AG09319 (cell line): ENCODE results near the gene MB.
A peak's percentile ranks its signal among the peaks of the same experiment; 100 is the strongest.

Source experiments
- DNase-seq: peaks from one replicate; pipeline ENCODE4 v3.0.0-alpha.2; 2010; ENCODE audit warnings: low read depth; ENCODE audit errors: extremely low read depth
- TF ChIP-seq, protein P1 (sequence below): IDR thresholded peaks from 2 replicates; pipeline ENCODE4 v1.5.1; 2011; ENCODE audit warnings: low read depth, mild to moderate bottlenecking, inconsistent platforms, low read length, moderate library complexity

The MB gene

GRCh38 chr22:35570686-35571194 is 46.4 kb downstream of the MB start:
- DNase-seq, result no peak
- TF ChIP-seq, protein P1, sequence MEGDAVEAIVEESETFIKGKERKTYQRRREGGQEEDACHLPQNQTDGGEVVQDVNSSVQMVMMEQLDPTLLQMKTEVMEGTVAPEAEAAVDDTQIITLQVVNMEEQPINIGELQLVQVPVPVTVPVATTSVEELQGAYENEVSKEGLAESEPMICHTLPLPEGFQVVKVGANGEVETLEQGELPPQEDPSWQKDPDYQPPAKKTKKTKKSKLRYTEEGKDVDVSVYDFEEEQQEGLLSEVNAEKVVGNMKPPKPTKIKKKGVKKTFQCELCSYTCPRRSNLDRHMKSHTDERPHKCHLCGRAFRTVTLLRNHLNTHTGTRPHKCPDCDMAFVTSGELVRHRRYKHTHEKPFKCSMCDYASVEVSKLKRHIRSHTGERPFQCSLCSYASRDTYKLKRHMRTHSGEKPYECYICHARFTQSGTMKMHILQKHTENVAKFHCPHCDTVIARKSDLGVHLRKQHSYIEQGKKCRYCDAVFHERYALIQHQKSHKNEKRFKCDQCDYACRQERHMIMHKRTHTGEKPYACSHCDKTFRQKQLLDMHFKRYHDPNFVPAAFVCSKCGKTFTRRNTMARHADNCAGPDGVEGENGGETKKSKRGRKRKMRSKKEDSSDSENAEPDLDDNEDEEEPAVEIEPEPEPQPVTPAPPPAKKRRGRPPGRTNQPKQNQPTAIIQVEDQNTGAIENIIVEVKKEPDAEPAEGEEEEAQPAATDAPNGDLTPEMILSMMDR, result no peak

DNA sequence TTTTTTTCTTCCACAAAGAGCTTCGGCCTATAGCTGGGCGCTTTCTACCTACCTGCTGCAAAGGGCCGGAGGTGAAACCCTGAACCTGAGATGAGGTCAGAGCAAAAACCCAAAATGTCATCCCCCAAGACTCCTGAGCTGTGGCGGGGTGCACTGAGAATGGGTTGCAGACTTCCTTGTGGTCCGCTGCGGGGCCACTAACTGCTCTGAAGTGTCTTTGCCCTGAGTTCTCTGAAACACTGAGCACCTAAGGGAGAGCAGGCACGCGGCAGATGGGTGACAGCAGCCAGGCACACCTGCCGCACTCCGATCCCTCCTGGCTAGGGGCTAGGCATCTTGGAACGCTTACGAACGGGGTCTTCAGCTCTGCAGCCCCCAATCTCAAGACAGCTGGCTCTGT is 47.2 kb downstream of the MB start:
- TF ChIP-seq, protein P1, result no peak
- no peak for DNase-seq

GRCh38 chr22:35568751-35569739 is 48.1 kb downstream of the MB start:
- no peak for DNase-seq
- TF ChIP-seq, protein P1, result no peak

DNA sequence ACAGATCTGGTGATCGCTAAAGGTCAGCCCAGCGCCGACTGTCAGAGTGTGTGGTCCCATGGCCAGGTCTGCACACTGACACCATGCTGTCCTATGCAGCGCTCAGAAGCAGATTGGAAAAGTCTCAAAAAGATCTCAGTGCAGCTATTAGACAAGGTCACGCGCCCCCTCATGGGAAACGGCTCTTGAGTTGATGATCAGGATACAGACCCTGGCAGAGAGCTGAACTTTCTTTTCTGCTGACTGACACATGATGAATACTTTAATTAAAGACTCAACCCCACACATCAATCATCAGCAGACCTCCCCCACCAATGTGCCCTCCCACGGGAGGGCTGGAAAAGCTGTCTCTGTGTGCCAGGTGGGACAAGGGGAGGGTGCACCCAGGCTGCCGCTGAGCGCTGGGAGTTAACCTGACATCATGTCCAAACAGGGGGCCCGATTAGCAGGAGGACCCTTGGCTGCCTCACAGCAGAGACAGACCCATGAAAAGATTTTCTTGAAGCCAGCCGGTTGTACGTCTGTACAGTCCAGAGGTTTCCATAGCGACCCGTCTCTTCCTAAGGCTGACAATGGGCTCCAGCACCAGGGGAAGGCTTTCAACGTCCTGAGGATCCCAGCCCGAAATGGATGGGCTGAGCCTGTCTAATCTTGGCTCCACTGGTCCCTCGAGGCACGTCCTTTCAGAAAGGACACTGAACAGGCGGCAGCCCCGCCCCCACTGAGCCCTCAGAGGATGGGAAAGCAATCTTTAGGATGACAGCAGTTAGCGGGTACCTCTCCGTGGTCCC is 49.6 kb downstream of the MB start:
- TF ChIP-seq, protein P1, result no peak
- DNase-seq, result no peak

DNA sequence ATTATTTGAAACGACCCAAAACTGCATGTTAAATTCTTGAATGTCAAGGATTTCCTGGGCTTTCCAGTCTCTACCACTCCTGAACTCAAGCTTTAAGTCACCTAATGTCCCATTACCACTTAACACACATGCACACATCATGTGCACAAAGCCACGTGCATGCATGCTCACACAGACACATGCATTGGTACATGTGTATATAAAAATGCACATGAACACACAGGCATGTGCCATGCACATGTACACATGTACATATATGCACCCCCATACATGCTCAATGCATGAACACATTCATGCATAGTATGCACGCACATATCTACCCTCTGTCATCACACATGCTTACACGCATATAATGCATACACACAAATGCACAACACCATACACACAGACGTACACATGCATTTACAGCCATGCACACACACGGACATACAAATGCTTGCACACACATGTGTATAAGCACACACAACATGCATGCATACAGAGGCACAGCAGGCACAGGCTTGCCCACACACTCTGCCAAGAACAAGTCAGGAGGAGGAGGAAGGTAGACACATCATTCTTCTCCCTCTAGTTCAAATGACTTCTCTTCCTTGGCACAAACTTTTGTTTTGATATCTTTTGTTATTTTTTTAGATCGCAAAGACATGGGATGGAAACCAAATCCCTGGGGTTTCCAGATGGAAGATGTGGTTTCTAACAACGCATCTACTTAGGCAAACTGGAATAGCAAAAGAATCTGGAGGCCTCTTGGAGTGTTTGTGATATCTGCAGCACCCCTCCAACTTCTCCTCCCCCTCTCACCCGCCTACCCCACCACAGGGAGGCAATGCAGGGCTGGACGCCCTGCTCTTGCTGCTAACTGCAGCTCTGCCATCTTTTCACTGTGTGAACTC is 51.9 kb downstream of the MB start:
- TF ChIP-seq, protein P1, result no peak; the same call in 1 of the 2 replicates
- DNase-seq, result peak; percentile 29

DNA sequence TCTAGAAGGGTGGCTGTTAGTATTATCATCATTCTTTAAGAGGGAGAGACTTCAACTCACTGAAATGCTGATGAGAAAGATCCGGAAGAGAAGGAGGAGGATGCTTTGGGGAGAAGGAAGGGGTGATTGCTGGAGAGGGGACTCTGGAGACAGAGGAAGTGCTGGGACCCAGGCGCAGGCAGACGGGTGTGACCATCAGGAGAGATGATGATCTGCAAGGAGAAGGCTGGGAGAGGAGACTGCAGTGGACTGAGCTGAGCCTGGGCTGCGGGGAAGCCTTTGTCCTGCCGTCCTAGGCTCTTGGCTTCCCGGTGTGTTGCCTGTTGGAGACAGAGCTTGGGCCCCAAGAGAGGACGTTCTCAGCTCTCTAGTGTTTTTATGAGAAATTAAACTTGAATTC is 53.9 kb downstream of the MB start:
- DNase-seq, result no peak
- TF ChIP-seq, protein P1, result no peak
